Fibroblast of skin of left quadriceps (primary cell): ENCODE results near the gene PSMF1.
A peak's percentile ranks its signal among the peaks of the same experiment; 100 is the strongest.

Experiments used
- DNase-seq, 2 experiments: peaks; one replicate each; pipeline ENCODE4 v3.0.0-alpha.2; 2013; ENCODE audit warnings: low read depth in 2 of 2

PSMF1 gene, protein sequence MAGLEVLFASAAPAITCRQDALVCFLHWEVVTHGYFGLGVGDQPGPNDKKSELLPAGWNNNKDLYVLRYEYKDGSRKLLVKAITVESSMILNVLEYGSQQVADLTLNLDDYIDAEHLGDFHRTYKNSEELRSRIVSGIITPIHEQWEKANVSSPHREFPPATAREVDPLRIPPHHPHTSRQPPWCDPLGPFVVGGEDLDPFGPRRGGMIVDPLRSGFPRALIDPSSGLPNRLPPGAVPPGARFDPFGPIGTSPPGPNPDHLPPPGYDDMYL

DNA sequence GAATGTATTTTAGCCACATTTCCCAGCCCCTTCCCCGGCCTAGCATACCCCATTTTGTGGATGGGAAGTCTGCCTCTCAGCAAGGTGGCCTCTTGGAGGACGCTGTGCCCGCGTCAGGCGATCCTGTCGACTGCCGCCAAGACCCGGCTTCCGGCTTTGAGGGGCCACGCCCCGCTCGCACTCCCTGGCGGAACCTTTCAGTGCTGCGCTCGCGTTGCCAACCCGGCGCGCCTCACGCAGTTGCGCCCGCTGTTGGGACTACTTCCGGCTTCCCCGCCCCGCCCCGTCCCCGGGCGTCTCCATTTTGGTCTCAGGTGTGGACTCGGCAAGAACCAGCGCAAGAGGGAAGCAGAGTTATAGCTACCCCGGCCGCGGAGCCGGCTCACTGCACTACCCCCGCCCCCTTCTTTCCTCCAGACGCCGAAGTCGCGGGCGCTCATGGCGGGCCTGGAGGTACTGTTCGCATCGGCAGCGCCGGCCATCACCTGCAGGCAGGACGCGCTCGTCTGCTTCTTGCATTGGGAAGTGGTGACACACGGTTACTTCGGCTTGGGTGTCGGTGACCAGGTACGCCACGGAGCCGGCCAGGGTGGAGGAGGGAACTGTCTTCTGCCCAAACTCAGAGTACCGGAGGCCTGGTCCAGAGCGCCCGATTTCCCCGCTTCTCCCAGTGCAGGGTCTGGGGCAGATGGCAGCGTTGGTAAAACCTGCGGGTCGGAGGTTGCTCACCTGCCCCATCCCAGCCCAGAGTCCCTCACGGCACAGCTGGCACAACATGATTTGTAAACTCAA is at the start of gene PSMF1:
TSS of gene PSMF1 (plus strand) at position 267 of the 792 bp plus-strand sequence. CDS start at position 439, 172 bp downstream.
- DNase-seq: peak; percentile 70 to 71

DNA sequence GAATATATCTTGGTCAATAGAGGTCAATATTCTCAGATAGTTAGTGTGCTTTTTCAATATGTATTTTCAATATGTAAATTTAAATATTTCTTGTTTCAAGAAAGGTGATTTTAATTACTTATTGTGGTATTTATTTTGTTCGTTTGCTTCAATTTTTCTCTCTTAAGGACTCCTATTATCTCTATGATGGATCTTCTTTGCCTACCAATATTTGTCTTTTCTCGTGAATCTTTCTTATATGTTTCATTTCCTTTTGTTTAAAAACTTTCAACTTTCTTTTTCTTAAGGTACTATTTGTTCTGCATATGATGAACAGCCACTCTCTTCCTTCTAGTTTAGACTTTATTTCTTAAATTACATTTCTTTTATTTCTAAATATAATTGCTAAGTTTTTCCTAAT is 46.1 kb upstream of the PSMF1 start:
- no peak for DNase-seq

DNA sequence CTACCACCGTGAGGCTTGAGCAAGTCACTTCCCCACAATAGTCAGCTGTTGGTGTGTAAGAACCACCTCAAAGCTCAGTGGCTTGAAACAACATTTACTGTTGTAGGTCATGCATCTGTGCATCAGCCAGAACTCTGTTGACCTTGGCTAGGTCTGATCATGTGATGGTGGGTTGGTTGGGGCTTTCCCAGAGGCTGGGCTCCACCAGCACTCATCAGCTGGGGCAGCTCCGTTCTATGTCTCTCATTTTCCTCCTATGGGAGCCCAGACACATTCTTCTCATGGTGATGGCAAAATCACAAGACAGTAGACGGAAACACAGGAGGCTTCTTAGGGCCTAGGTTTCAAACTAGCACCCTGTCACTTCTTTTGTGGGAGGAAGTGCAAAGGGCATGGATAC is 42.8 kb upstream of the PSMF1 start:
- DNase-seq: no peak

DNA sequence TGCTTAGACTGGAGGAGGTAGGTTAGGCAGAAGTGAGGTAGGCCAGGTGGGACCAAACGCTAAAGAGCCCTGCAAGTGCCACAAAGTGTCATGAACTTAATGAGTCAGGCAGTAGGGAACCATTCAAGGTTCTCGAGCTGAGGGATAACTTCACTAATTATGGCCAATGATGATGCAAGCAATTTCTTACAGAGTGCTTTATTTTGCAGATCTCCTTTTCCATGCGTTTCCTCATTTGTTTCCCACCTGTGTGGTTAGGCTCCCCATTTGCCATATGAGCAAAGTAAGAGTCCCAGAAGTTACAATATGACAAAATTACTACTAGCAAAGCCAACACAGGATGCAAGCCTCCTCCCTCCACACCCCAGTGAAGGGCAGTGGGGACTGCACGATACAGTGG is 36.5 kb upstream of the PSMF1 start:
- DNase-seq: no peak

DNA sequence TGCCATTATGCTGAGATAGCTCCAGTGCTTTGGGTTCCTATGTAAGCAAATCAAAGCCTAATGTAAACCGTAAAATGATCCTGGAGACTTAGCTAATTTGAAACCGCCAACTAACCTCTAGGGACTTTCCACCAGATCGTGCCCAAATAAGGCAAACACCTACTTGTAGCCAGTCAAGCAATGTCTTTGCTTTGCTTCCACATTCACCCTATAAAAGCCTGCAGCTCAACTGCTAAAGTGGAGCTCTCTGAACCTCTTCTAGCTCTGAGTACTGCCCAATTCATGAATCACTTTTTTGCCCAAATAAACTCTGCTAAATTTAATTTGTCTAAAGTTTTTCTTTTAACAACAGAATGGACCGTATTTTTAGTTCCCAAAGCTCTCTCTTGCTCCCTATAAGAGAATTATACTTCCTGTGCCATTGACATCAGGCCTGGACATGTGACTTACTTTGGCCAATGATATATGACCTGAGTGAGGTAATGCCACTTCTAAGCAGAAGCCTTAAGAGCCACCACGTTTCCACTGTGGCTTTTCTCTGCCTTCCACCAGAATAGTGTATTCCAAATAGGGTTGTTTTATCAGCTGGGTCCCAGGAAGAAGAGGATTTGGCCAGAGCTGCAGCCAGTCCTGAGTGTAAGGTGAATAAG is 34.8 kb upstream of the PSMF1 start:
- DNase-seq: no peak

DNA sequence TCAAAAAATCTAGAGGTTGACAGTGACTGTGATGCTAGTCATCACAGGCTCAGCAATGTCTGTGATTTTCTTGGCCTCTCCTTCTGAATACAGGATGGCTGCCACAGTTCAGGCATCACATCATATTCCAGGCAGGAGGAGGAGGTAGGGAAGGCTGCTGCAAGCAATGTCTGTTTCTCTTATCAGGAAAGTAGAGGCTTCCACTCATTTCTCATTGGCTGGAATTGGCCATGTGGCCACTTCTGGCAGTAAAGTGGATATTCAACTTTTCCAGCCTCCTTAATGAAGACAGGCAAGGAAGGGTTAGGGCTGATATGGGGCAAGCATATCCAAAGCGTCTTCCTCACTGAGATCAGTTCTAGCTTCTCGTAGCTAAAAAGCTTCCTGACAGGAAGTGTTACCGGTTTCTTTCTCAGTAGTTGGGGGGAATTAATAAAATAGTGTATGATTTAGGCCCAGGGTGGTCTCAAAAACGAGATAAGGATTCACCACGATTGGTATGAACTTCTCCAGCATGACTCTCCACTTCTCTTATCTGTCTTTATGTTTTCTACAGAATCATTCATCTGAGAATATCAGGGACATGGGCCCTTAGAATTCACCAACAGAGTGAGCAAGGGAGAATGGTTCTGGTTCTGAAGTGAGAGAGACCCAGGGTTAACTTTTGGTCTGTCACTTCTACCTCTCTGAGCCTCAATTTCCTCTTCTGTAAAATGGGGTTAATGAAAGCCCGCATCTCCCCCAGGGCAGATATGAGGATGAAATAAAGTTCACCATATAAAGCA is 32.7 kb upstream of the PSMF1 start:
- no peak for DNase-seq

DNA sequence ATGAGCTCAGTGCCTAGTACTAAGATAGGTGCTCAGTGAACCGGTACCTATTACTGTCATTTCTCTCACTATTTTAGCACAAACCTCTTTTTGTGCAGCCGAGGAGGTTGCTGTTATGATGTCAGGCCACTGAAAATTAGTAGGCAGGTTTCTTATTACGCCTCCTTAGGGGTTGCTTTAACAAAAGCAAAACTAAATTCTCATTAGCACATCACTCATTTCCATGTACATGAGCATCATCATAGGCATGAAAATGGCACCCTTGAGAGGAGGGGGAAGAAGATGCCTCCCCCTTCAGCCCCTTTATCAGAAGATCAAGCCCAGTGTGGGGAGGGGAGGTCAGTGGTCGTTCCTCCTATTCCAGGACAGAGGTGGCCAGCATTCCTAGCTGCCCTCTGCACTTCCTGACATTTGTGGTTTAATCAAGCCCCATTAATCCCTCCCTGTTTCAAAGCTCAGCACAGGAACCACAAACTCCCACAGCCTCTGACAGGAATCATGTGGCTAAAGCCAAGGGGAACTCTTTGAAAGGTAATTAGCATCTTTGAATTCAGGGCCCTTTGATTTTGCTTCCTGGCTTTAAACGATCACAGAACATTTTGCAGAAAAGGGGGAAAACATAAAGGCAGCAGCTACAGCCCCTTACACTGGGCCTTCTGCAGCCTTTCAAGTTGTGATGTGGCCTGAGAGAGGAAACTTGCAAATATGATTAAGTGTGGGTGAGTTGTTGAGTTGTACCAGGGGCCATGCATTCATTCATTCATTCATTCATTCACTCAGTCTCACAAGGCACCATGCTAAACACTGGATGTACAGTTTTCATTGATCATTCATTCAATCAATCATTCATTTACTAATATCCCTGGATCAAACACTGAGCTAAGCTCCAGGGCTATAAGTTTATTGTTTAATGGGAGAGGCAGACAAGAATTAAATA is 31.9 kb upstream of the PSMF1 start:
- no peak for DNase-seq

DNA sequence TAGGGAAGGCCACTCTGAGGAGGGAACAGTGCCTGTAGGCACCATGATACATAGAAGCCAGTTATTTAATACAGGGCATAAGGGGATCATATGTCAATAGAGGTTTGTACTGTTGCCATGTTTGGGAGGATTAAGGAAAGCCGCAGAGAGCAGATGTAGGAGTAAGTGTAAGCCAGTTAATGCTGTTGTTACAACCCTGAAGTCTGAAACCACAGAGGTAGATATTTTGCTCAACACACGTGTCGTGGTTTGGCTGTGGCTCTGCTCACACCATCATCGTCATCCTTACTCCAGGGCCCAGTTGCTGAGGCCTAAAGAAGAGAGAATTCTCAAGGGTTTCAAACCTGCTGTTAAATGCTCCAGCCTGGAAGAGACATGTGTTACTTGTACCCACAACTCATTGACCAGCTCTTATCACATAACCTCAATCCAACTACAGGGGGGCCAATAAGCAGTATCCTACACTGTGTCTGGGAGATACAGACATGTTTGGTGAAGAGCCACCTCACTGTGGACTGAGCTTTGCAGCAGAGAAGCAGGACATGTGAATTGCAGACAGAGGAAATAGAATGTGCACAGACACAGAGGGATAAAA is 31.0 kb upstream of the PSMF1 start:
- DNase-seq: no peak

DNA sequence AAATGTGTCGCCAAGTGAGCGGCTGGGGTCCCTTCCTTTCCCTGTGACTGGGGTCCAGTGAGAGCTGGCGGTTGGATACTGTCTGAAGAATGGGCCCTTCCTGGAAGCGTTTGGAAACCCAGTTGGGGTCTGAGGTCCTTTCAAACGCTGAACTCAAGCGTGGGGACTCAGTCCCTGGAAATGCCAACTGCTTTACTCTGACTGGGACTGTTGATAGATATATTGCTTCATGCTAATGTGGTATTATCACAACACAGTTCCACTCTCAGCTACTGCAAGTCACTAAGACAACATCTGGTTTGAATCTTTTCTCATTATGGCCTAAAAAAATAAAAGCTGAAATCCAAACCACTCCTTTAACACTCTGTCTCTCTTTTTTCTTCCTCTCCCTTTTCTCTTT is 23.7 kb upstream of the PSMF1 start:
- peak; percentile 67 for DNase-seq

DNA sequence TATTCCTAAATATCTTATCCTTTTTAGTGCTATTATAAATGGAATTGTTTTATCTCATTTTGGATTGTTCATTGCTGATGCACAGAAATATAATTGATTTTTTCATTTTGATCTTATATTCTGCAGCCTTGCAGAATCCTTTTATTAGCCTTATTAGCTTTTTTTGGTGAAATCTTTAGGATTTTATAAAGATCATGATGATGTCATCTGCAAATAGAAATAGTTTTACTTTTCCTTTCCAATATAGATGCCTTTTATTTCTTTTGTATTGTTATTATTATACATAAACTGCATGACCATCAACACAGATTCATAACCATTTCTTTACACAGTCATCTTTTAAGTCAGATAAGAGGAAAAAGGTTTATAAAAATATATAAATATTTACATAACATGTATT is 16.9 kb upstream of the PSMF1 start:
- DNase-seq: no peak

DNA sequence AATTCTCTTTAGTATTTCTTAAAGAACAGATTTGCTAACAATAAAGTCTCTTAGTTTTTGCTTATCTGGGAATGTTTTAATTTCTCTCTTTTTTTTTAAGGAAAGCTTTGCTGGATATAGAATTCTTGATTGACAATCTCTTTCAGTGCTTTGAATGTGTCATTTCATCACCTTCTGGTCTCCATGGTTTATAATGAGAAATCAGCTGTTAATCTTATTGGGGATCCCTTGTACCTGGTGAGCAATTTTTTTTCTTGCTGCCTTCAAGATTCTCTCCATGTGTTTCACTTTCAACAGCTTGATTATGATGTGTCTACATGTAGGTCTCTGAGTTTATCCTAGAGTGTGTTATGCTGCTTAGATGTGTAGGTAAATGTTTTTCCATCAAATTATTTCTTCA is 16.4 kb upstream of the PSMF1 start:
- no peak for DNase-seq

DNA sequence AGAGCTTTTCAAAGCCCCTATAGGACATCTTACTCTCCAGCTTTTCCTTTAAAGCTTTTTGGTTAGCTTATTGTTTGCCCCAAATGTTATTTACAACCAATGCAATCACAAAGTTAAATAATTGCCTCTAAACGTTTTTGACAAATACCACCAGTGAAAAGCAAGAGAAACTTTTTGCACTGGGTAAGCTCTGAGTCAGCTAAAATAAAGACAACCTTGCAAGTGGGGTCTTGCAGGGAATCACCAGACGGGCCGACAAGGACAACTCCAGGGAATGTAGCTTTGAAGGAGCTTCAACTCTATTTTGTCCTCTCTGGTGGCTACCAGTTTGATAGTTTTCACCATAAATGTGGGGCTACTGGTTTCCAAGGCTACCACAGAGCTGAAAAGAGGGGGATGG is 14.7 kb upstream of the PSMF1 start:
- no peak for DNase-seq

DNA sequence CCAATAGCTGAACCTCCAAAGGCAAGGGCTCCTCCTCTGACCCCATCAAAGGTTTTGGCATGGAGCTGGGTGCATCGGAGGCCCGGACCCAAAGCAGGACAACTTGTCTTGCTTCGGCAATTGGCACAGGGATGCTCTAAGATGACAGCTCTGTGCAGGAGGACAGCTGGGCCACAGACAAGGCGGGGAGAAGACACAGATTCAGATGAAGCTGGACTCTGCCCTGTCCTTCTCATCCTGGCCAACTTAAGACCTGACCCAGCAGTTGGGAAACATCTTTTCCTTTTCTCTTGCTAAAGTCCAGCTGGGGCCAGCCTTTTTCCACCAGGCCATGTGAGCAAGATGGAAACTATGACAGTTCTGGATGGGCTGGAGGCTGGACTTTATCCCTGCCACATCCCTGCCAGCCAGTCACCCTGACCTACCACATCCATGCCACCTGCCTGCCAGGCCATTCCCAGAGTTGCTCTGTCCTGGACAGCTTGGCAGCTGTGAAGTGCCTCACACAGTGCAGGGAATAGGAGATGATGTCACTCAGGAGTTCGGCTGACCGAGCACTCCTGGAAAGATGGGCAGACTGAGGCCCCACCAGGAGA is 12.7 kb upstream of the PSMF1 start:
- no peak for DNase-seq

DNA sequence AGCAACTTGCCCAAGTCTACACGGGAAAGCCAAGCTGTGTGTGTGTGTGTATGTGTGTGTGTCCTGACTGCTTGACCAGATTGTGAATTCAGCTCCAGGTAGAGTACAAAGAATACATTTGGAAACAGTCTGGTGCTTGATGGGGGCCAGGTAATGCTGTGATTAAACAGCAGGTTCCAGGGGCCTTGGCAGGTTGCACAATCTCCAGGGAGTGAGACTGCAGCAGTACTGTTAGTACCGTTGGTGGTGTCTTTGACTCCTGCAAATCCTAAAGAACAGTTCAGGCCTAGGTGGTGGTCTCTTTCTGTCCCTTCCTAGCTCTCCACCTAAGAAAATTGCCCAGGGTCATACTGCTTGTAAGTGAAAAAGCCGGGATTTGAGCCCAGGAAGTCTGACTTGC is 11.2 kb upstream of the PSMF1 start:
- DNase-seq: no peak

DNA sequence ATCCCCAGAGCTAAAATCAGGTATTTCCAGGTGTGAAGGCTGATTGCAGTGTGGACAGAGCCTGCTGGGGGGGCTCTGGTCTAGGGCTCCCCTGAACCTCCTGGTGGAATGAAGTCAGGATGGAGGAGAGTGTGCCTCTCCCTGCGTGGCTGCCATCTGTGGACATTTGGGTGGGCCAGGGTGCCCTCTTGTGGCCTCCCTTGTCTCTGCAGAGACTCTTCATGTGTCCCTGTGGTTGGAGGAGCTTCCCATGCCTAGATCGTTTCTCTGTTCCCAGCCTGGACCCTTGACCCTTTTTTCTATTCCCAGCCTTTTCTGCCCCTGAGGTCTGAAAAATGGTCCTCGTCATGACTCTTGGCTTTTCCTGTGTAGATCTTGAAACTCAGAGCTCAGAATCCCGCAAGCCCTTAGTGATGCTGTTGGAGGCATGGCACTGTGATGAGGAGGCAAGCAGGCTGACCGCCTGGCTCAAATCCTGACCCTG is 9.9 kb upstream of the PSMF1 start:
- no peak for DNase-seq

DNA sequence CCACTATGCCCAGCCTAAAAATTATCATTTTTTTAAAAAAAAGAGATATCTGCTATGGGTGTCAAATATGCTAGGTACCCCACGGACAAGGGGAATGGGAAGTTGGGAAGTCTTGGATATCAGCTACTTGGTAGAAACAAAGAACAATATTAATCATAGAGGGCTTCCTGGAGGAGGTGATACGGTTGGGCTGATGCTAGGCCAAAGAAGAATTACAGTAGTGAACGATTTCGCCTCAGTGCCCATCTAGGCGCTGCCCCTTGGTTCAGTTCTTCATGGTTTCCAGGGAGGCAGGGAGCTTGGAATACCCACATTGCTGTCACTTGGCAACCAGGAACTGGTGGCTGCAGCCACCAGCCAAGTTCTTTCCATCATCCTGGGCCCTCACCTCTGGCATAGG is 5.5 kb upstream of the PSMF1 start:
- no peak for DNase-seq

DNA sequence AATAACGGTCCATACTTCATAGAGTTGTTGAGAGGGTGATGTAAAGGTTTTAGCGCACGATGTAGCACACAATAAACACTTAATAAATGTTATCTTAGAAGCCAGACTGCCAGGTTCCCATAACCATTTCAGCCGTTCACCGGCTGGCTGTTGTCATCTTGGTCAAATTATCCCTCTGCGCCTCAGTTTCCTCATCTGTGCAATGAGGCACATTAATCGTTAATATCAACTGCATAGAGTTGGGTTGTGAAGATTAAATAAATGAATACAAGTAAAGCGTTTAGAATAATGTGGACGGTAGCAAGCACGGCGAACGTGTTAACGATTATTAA is 432 bp upstream of the PSMF1 start:
- no peak for DNase-seq

DNA sequence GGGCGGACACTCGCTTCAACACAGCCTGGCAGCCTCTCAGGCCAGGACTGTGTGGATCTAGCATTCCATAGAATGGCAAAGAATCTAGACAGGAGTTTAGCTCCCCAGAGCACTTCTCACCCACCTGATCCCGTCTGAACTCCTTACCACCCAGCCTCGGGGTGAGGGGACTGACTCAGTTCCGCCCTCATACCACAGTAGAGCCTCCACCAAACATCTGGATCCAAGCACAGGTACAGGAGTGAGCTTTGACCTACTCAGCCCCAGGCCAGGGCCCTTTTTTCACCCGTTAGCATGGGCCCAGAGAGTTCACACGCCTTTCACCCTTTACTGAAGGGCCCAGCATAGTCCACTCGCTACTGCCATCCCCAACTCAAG is 715 bp downstream of the PSMF1 start:
- DNase-seq: no peak

DNA sequence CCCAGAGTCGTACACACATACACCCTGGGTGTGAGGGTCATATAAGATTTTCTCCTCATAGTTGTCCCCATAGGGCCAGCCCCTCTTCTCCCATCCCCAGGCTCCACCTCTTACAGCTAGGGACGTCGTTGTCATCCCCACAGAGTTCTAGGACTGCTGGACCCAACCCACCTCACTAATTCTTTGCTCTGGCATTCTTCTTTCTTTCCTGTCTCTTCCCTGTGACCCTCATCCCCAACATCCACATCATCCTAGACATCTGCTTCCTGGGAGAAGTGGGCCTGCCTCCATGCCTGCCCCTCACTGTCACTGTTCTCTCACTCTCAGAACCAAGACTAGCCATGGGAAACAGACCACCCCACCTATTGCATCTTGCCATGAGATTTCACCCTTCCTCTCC is 1.1 kb downstream of the PSMF1 start:
- no peak for DNase-seq

DNA sequence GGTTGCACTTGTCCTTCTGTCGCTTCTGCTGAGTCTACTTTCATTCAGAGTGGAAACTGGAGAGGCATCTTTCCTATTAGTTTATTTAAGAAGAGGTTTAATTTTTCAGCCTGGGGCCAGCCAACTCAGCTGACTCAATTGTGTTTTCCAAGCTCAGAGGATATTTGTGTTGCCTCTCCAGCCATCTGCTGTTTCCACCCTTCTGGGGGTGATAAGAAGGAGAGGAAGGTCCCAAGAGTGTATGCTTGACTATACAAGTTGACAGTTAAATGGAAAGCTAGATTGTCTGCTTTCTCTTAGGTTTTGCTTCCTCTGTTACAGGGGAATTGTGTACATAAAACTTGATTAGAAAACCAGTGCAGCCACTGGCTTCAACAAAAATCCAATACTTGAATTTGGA is 3.0 kb downstream of the PSMF1 start:
- DNase-seq: no peak
